Transverse colon (tissue), 4 donors: Measurements from ENCODE around the gene YTHDC1. TPM values are rescaled to one million over a fixed set of nuclear protein-coding genes. Genes with fewer than 3 reads are reported as not detected.

Source experiments
- DNase-seq: peaks from one replicate; pipeline ENCODE4 v3.0.0-alpha.2; 2019
- H3K27ac ChIP-seq, 4 donors: fragments of 200-600 bp; sonication (generic); 2 replicates each; pipeline ENCODE4 v1.5.1; 2016 to 2018; ENCODE audit warnings: inconsistent platforms in 4 of 4
- H3K27me3 ChIP-seq: fragments of 200-600 bp; sonication (generic); 2 replicates; pipeline ENCODE4 v1.5.1; 2017; ENCODE audit warnings: inconsistent platforms
- H3K36me3 ChIP-seq, 4 donors: fragments of 200-600 bp; sonication (generic); 2 replicates each; pipeline ENCODE4 v1.5.1; 2017 to 2019; ENCODE audit warnings: inconsistent platforms in 4 of 4
- H3K4me1 ChIP-seq, 4 donors: fragments of 200-600 bp; sonication (generic); 2 replicates each; pipeline ENCODE4 v1.5.1; 2017 to 2020; ENCODE audit warnings: inconsistent platforms in 4 of 4
- H3K4me3 ChIP-seq, 4 donors: fragments of 200-600 bp; sonication (generic); 1 replicate in 1 of 4; 2 replicates in 3 of 4; pipeline versions ENCODE4 v1.5.1 to v1.6.1; 2017 to 2019; ENCODE audit warnings: inconsistent platforms in 4 of 4
- H3K9me3 ChIP-seq, 2 donors: fragments of 200-600 bp; sonication (generic); 2 replicates each; pipeline ENCODE4 v1.5.1; 2017 to 2019; ENCODE audit warnings: inconsistent platforms in 2 of 2
- CTCF ChIP-seq, 5 experiments: fragments of 200-600 bp in 3 of 5; fragments of 450-650 bp in 2 of 5; sonication (generic) in 3 of 5; IDR thresholded peaks; 1 replicate in 2 of 5; 2 replicates in 3 of 5; pipeline ENCODE4 v1.5.1; 2016 to 2017; ENCODE audit warnings: antibody characterized with exemption in 5 of 5, inconsistent platforms in 3 of 5, mild to moderate bottlenecking in 2 of 5, moderate library complexity in 1 of 5
- EP300 ChIP-seq: sonication (generic); formaldehyde crosslinking; IDR thresholded peaks from one replicate; pipeline ENCODE4 v1.6.1; 2017; ENCODE audit warnings: antibody characterized with exemption, low read depth
- POLR2A ChIP-seq: fragments of 450-650 bp; IDR thresholded peaks from one replicate; pipeline ENCODE4 v1.6.1; 2016; ENCODE audit warnings: antibody characterized with exemption, mild to moderate bottlenecking, moderate library complexity
- POLR2AphosphoS5 ChIP-seq, 3 donors: sonication (generic); formaldehyde crosslinking; IDR thresholded peaks; one replicate each; pipeline ENCODE4 v1.6.1; 2016; ENCODE audit warnings: antibody characterized with exemption in 3 of 3
- WGBS, 2 donors: methylation state at CpG; one replicate each; pipeline ENCODE4 v1.1.5; 2018; ENCODE audit warnings: low coverage in 1 of 2; 5-methylcytosine and 5-hydroxymethylcytosine counted together
- in situ Hi-C, 4 donors: fragments of 200-750 bp; cut with MboI; loops; one replicate each; pipeline versions ENCODE4 v1.15.0 to v1.15.1; 2017; ENCODE audit warnings: low sequenced_read_pairs in 3 of 4, low pct_ligation_motif_present in 1 of 4, low pct_unique_long_range_greater_than_20kb in 1 of 4
- intact Hi-C: fragments of 100-400 bp; cut with DNase I; formaldehyde crosslinking; loops from one replicate; pipeline ENCODE4 v1.15.1; 2023; ENCODE audit warnings: low total_unique reads
- total RNA-seq, 4 donors: library from RNA; depleted of rRNA; stranded (reverse); fragments of >200 nt; gene quantifications; one replicate each; pipeline ENCODE4 v1.1.0, GENCODE V29; 2016

The YTHDC1 gene
- total RNA-seq, 4 donors from 2014 or later, result 47.4 to 183 (median 82.7) TPM

- peaks cover 21 to 69% (median 53%) of the 10 kb centered on the region in 4 donors for H3K4me1 ChIP-seq
- no peak overlapping the region for H3K4me3 ChIP-seq
- intact Hi-C loops, result no loop called here
Measured at GRCh38 chr4:68346461-68346860, 3.4 kb downstream of the YTHDC1 start.

GRCh38 chr4:68344785-68345184, 5.1 kb downstream of the YTHDC1 start:
- H3K4me1 ChIP-seq, result peaks cover 35 to 85% (median 64%) of the 10 kb centered on the region in 4 donors
- in situ Hi-C loops, result no loop called here
- no peaks in the 10 kb centered on the region for H3K9me3 ChIP-seq
- H3K27ac ChIP-seq, result no peak overlapping the region
- TF ChIP-seq POLR2AphosphoS5 (IDR thresholded peaks at IDR 0.05) (no peak), POLR2A (no peak), EP300 (no peak), CTCF (IDR thresholded peaks at IDR 0.05) (no peak)
- H3K36me3 ChIP-seq, result no peaks in the 10 kb centered on the region
- no peak for DNase-seq
- intact Hi-C loops, result no loop called here
- 95% methylated on average over 5 of the region's 5 CpGs; no CpG with 5 or more reads in 1 of the 2 donors for WGBS, 2 donors
- no peaks in the 10 kb centered on the region for H3K27me3 ChIP-seq
- H3K4me3 ChIP-seq, result no peak overlapping the region

More at GRCh38 chr4:68346461-68346860, 3.4 kb downstream of the YTHDC1 start:
- Histone ChIP-seq H3K9me3 (no peaks in the 10 kb centered on the region), H3K36me3 (no peaks in the 10 kb centered on the region), H3K27me3 (no peaks in the 10 kb centered on the region), H3K27ac (no peak overlapping the region)
- WGBS, 2 donors, result 80 to 85% methylated on average over 3 of the region's 3 CpGs
- no peak for DNase-seq
- TF ChIP-seq POLR2A (no peak), CTCF (IDR thresholded peaks at IDR 0.05) (no peak), POLR2AphosphoS5 (IDR thresholded peaks at IDR 0.05) (no peak), EP300 (no peak)
- in situ Hi-C loops, result no loop called here

- DNase-seq, result no peak
- Histone ChIP-seq H3K27me3 (no peaks in the 10 kb centered on the region), H3K4me3 (no peak overlapping the region), H3K27ac (no peak overlapping the region), H3K9me3 (no peaks in the 10 kb centered on the region), H3K4me1 (peaks cover 42 to 93% (median 65%) of the 10 kb centered on the region in 4 donors), H3K36me3 (no peaks in the 10 kb centered on the region)
- WGBS, 2 donors, result 50 to 57% methylated on average over 1 to 2 of the region's 2 CpGs
- intact Hi-C loops (no loop called here), in situ Hi-C loops (no loop called here)
- TF ChIP-seq POLR2AphosphoS5 (IDR thresholded peaks at IDR 0.05), result no peak
- TF ChIP-seq POLR2A, result no peak
- no peak for TF ChIP-seq CTCF (IDR thresholded peaks at IDR 0.05)
- TF ChIP-seq EP300, result no peak
Measured at GRCh38 chr4:68344049-68344448, 5.8 kb downstream of the YTHDC1 start.

GRCh38 chr4:68342134-68342533, 7.8 kb downstream of the YTHDC1 start:
- Histone ChIP-seq H3K9me3 (no peaks in the 10 kb centered on the region), H3K4me1 (peaks cover 36 to 97% (median 58%) of the 10 kb centered on the region in 4 donors), H3K4me3 (no peak overlapping the region), H3K36me3 (peaks cover 0 to 7% (median under 1%) of the 10 kb centered on the region in 4 donors), H3K27ac (no peak overlapping the region), H3K27me3 (no peaks in the 10 kb centered on the region)
- no peak for DNase-seq
- intact Hi-C loops (no loop called here), in situ Hi-C loops (no loop called here)
- 43% methylated on average over 5 of the region's 5 CpGs; no CpG with 5 or more reads in 1 of the 2 donors for WGBS, 2 donors
- no peak for TF ChIP-seq CTCF (IDR thresholded peaks at IDR 0.05)
- TF ChIP-seq EP300, result no peak
- TF ChIP-seq POLR2AphosphoS5 (IDR thresholded peaks at IDR 0.05), result no peak
- TF ChIP-seq POLR2A, result no peak
